Measurements from ENCODE around the gene SIM2.

The SIM2 gene

DNA sequence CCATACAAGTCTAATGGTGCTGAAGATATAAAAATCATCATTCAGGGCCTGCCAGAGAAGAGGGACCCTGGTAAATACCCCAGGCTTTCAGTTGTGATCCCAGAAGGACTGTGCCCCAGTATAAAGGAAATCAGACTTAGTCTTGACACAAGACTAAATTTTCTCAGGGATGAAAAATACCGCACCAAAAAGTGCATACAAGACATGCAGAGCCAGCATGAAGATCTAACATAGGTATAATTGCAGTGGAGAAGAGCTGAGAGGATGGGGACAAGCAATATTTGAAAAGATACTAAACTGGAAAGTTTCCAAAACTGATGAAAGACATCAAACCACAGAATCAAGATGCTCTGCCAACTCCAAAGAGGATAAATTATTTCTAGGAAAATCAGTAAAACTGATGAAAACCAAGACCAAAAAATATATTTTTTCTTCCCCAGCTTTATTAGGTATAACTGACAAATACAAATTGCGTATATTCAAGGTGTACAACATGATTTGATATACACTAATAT lies 17.7 kb upstream of the SIM2 start:
- TF ChIP-seq, protein P1, sequence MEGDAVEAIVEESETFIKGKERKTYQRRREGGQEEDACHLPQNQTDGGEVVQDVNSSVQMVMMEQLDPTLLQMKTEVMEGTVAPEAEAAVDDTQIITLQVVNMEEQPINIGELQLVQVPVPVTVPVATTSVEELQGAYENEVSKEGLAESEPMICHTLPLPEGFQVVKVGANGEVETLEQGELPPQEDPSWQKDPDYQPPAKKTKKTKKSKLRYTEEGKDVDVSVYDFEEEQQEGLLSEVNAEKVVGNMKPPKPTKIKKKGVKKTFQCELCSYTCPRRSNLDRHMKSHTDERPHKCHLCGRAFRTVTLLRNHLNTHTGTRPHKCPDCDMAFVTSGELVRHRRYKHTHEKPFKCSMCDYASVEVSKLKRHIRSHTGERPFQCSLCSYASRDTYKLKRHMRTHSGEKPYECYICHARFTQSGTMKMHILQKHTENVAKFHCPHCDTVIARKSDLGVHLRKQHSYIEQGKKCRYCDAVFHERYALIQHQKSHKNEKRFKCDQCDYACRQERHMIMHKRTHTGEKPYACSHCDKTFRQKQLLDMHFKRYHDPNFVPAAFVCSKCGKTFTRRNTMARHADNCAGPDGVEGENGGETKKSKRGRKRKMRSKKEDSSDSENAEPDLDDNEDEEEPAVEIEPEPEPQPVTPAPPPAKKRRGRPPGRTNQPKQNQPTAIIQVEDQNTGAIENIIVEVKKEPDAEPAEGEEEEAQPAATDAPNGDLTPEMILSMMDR (IDR thresholded peaks at IDR 0.05; ENCODE audit: insufficient read depth, low read length, missing control alignments) = no peak
- ChIA-PET POLR2A (no interaction called here), CTCF (no interaction called here)
- no peak overlapping the region for H3K4me3 ChIP-seq (ENCODE audit: low read depth, low read length)
- DNase-seq (ENCODE audit: low read depth, low spot score) = no peak

DNA sequence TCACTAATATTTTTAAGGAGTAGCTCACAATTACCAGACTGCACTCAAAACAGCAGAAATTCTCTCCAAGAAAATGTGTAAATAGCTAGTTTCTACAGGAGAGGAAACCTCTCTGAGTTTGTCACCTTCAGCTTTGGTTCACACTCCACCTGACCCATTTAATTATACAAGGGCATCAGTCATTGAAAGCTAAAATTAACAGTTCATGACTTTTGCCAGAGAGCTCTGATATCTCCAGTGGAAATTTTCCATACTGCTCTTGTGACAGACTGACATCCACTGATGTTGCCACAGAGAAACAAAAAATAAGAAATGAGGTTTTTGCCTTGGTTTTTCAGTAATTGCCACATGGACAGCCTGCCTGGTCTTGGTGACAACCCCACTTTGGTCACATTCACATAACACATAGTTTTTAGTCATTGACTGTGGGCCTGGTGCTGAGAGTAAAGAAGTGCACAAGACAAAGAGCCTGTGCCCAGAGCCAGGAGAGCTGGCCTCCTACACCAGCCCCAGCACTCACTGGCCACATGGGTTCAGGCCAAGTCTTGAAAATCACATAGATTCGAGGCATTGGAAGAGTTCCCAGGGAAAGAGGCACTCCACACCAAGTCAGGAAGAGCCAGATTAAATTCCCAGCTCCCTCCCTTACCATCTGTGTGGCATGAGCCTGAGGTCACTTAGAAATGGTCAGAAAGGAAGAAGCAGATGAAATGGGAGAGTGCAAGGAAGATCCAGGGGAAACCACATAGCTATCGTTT lies 13.8 kb upstream of the SIM2 start:
- CTCF ChIA-PET = interaction anchor here (1.0 to 2.1 kb wide), 2 partner anchors 14 to 54 kb away, joined by 4 to 6 read pairs; no protein-coding TSS in a partner anchor
- POLR2A ChIA-PET = no interaction called here
- TF ChIP-seq, protein P1 (IDR thresholded peaks at IDR 0.05; ENCODE audit: insufficient read depth, low read length, missing control alignments) = no peak
- H3K4me3 ChIP-seq (ENCODE audit: low read depth, low read length) = no peak overlapping the region
- no peak for DNase-seq (ENCODE audit: low read depth, low spot score)

DNA sequence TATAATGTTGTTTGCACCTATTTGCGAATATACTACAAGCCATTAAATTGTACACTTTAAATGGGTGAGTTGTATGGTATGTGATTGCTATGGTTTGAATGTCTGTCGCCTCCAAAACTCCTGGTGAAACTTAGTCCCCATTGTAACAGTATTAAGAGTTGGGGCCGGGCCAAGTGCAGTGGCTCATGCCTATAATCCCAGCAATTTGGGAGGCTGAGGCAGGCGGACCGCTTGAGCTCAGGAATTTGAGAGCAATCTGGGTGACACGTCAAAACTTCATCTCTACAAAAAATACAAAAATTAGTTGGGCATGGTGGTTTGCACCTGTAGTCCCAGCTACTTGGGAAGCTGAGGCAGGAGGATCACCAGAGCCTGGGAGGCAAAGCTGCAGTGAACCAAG lies 12.0 kb upstream of the SIM2 start:
- POLR2A ChIA-PET = no interaction called here
- no peak for DNase-seq (ENCODE audit: low read depth, low spot score)
- CTCF ChIA-PET = interaction anchor here (3.4 kb wide), 1 partner anchor 57 kb away, joined by 16 read pairs; no protein-coding TSS in a partner anchor
- TF ChIP-seq, protein P1 (IDR thresholded peaks at IDR 0.05; ENCODE audit: insufficient read depth, low read length, missing control alignments) = no peak
- H3K4me3 ChIP-seq (ENCODE audit: low read depth, low read length) = no peak overlapping the region

DNA sequence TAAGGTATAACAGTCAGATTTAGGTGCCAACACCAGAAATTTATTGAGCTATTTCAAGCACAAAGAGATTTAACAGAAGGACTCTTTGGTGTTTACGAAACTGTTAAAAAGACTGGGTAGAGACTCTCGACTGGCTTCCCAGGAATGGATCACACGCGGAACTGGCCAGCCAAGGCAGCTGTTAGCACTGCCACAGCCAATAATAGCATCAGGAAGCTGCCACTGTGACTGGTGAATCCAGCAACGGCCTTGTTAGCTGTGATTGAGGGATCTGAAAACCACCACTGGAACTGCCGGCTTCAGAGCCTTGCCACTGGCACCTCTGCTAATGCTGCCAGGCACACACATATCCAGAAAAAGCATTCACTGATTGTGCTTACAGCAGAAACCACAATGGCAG lies 10.6 kb upstream of the SIM2 start:
- DNase-seq (ENCODE audit: low read depth, low spot score) = no peak
- CTCF ChIA-PET = interaction anchor here (1.7 to 3.4 kb wide), 3 partner anchors 25 to 166 kb away, joined by 4 to 16 read pairs (median 4); no protein-coding TSS in a partner anchor
- POLR2A ChIA-PET = no interaction called here
- H3K4me3 ChIP-seq (ENCODE audit: low read depth, low read length) = no peak overlapping the region
- TF ChIP-seq, protein P1 (IDR thresholded peaks at IDR 0.05; ENCODE audit: insufficient read depth, low read length, missing control alignments) = no peak

DNA sequence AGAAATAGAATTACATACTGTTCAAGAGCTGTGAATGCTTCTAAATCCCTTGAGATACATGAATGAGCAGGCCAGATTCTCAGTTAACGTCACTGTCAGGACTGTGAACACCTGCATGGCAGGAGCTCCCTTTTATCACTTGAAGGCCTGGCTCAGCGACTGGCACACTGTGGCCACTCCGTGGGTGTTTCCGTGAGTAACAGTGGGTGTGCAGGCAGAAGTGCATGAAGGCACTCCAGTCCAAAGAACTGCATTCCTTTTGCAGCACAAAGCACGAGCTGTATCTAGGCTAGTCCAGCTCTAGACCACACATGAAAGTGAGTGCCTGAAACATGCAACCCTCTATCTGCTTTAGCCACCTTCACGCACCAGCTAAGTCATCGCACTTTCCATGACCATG lies 9.6 kb upstream of the SIM2 start:
- DNase-seq (ENCODE audit: low read depth, low spot score) = no peak
- H3K4me3 ChIP-seq (ENCODE audit: low read depth, low read length) = no peak overlapping the region
- POLR2A ChIA-PET = no interaction called here
- CTCF ChIA-PET = interaction anchor here (1.7 to 3.4 kb wide), 3 partner anchors 26 to 165 kb away, joined by 4 to 16 read pairs (median 4); no protein-coding TSS in a partner anchor
- TF ChIP-seq, protein P1 (IDR thresholded peaks at IDR 0.05; ENCODE audit: insufficient read depth, low read length, missing control alignments) = no peak
